HEK293 (cell line): ENCODE measurements around the gene HTT.
A peak's percentile ranks its signal among the peaks of the same experiment; 100 is the strongest.

Source experiments
- CTCF ChIA-PET: fragments of 350-600 bp; formaldehyde crosslinking; extraction: SDS; loops from one replicate; lab custom pipeline; 2021; ENCODE audit warnings: antibody characterized with exemption; lab: Yijun Ruan, JAX
- POLR2A ChIA-PET: fragments of 300-600 bp; formaldehyde crosslinking; extraction: SDS; loops from one replicate; lab custom pipeline; 2020; ENCODE audit warnings: antibody characterized with exemption, inconsistent platforms; lab: Yijun Ruan, JAX
- H3K27ac ChIP-seq: fragments of 200-500 bp; sonication (Bioruptor generic); 2 replicates; pipeline ENCODE4 v1.5.1; 2014; ENCODE audit warnings: low read depth, low read length, control low read depth, inconsistent platforms; ENCODE audit errors: extremely low read depth
- H3K36me3 ChIP-seq, 2 experiments: fragments of 200-500 bp in 1 of 2; sonication (Bioruptor generic) in 1 of 2; 1 replicate in 1 of 2; 2 replicates in 1 of 2; pipeline ENCODE4 v1.5.1; 2014 to 2017; ENCODE audit warnings: inconsistent platforms in 2 of 2, low read length in 2 of 2; ENCODE audit not compliant: control insufficient read depth in 2 of 2, insufficient read depth in 1 of 2
- H3K4me1 ChIP-seq: fragments of 200-500 bp; sonication (Bioruptor generic); 2 replicates; pipeline ENCODE4 v1.5.1; 2014; ENCODE audit warnings: mild to moderate bottlenecking, low read length, inconsistent platforms; ENCODE audit not compliant: control insufficient read depth, insufficient read depth
- H3K4me3 ChIP-seq: 2 replicates; pipeline ENCODE4 v1.5.1; 2011; ENCODE audit warnings: low read depth, mild to moderate bottlenecking, control low read depth, low read length, moderate library complexity
- H3K9me3 ChIP-seq: fragments of 200-500 bp; sonication (Bioruptor generic); 2 replicates; pipeline ENCODE4 v1.5.1; 2014; ENCODE audit warnings: low read depth, low read length, inconsistent platforms; ENCODE audit not compliant: control insufficient read depth, insufficient read depth
- HOXC10 ChIP-seq: sonication (generic); formaldehyde crosslinking; IDR thresholded peaks from 2 replicates; pipeline ENCODE4 v1.8.1; 2023; ENCODE audit warnings: mild to moderate bottlenecking, missing genetic modification reagents
- PRDM2 ChIP-seq: fragments of 450-650 bp; formaldehyde crosslinking; IDR thresholded peaks from 2 replicates; pipeline ENCODE4 v1.5.1; 2016; ENCODE audit warnings: missing biosample characterization, missing genetic modification characterization, borderline replicate concordance
- SCRT1 ChIP-seq: fragments of 450-650 bp; formaldehyde crosslinking; IDR thresholded peaks from 2 replicates; pipeline ENCODE4 v1.5.1; 2016; ENCODE audit warnings: missing biosample characterization, missing genetic modification characterization, borderline replicate concordance
- SCRT2 ChIP-seq: fragments of 450-650 bp; formaldehyde crosslinking; IDR thresholded peaks from 2 replicates; pipeline ENCODE4 v1.5.1; 2016; ENCODE audit warnings: missing biosample characterization, missing genetic modification characterization
- TCF7L2 ChIP-seq: IDR thresholded peaks from 2 replicates; pipeline ENCODE4 v1.6.1; 2011; ENCODE audit warnings: low read depth, mild to moderate bottlenecking, inconsistent platforms, low read length, moderate library complexity, borderline replicate concordance
- ZBTB17 ChIP-seq: fragments of 450-650 bp; formaldehyde crosslinking; IDR thresholded peaks from 2 replicates; pipeline ENCODE4 v1.5.1; 2016; ENCODE audit warnings: missing biosample characterization, missing genetic modification characterization
- ZFP69B ChIP-seq: fragments of 450-650 bp; formaldehyde crosslinking; IDR thresholded peaks from 2 replicates; pipeline ENCODE4 v1.5.1; 2016; ENCODE audit warnings: missing biosample characterization, missing genetic modification characterization
- ZNF133 ChIP-seq: fragments of 450-650 bp; formaldehyde crosslinking; IDR thresholded peaks from 2 replicates; pipeline ENCODE4 v1.5.1; 2016; ENCODE audit warnings: missing biosample characterization, missing genetic modification characterization
- ZNF350 ChIP-seq: fragments of 450-650 bp; formaldehyde crosslinking; IDR thresholded peaks from 2 replicates; pipeline ENCODE4 v1.5.0; 2017; ENCODE audit warnings: missing biosample characterization, mild to moderate bottlenecking, missing genetic modification characterization
- ZNF473 ChIP-seq: fragments of 450-650 bp; formaldehyde crosslinking; IDR thresholded peaks from 2 replicates; pipeline ENCODE4 v1.5.1; 2017; ENCODE audit warnings: missing biosample characterization, missing genetic modification characterization
- ZNF571 ChIP-seq: fragments of 450-650 bp; formaldehyde crosslinking; IDR thresholded peaks from 2 replicates; pipeline ENCODE4 v1.5.0; 2017; ENCODE audit warnings: missing biosample characterization, missing genetic modification characterization
- ZNF76 ChIP-seq: fragments of 450-650 bp; formaldehyde crosslinking; IDR thresholded peaks from 2 replicates; pipeline ENCODE4; 2016; ENCODE audit warnings: low read depth, missing biosample characterization, missing genetic modification characterization, borderline replicate concordance
- TF ChIP-seq, protein P1 (sequence below): fragments of 450-650 bp; formaldehyde crosslinking; IDR thresholded peaks from 2 replicates; pipeline ENCODE4 v1.5.1; 2016; ENCODE audit warnings: missing biosample characterization, missing genetic modification characterization, low read depth

Gene HTT

GRCh38 chr4:3082925-3083515 is 8.5 kb downstream of the HTT start:
- ChIA-PET CTCF (interaction anchor here (0.5 to 1.9 kb wide), 3 partner anchors 24 to 362 kb away, joined by 3 to 7 read pairs (median 3); no protein-coding TSS in a partner anchor), POLR2A (interaction anchor here (1.7 kb wide), 1 partner anchor 8 kb away, joined by 5 read pairs; the partner anchor contains the start of genes HTT and HTT-AS)
- no peaks in the 10 kb centered on the region for H3K9me3 ChIP-seq
- H3K4me1 ChIP-seq, result no peaks in the 10 kb centered on the region
- TF ChIP-seq ZBTB17 (tag by site-specific recombination) (0 out of 2 replicates have a peak, but pooled peaks have one; percentile 23), ZNF76 (tag by site-specific recombination) (no peak)
- TF ChIP-seq, all 188 proteins: peak for 1
- H3K4me3 ChIP-seq, result no peak overlapping the region
- H3K36me3 ChIP-seq, result peaks cover 0 to 12% of the 10 kb centered on the region in 2 experiments; a peak in 1 of 3 replicates
- H3K27ac ChIP-seq, result no peak overlapping the region

GRCh38 chr4:3083732-3084131 is 9.3 kb downstream of the HTT start:
- ChIA-PET CTCF (interaction anchor here (1.9 kb wide), 1 partner anchor 23 kb away, joined by 7 read pairs; no protein-coding TSS in a partner anchor), POLR2A (interaction anchor here (1.7 kb wide), 1 partner anchor 9 kb away, joined by 5 read pairs; the partner anchor contains the start of genes HTT and HTT-AS)
- TF ChIP-seq ZNF133 (tag by site-specific recombination) (no peak), HOXC10 (CRISPR knock-in tag) (no peak), ZNF350 (no peak), ZNF473 (no peak), SCRT1 (tag by site-specific recombination) (peak; percentile 58; the same call in 1 of the 2 replicates), SCRT2 (tag by site-specific recombination) (peak; percentile 82)
- TF ChIP-seq, protein P1, sequence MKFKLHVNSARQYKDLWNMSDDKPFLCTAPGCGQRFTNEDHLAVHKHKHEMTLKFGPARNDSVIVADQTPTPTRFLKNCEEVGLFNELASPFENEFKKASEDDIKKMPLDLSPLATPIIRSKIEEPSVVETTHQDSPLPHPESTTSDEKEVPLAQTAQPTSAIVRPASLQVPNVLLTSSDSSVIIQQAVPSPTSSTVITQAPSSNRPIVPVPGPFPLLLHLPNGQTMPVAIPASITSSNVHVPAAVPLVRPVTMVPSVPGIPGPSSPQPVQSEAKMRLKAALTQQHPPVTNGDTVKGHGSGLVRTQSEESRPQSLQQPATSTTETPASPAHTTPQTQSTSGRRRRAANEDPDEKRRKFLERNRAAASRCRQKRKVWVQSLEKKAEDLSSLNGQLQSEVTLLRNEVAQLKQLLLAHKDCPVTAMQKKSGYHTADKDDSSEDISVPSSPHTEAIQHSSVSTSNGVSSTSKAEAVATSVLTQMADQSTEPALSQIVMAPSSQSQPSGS (tag by site-specific recombination), result no peak

DNA sequence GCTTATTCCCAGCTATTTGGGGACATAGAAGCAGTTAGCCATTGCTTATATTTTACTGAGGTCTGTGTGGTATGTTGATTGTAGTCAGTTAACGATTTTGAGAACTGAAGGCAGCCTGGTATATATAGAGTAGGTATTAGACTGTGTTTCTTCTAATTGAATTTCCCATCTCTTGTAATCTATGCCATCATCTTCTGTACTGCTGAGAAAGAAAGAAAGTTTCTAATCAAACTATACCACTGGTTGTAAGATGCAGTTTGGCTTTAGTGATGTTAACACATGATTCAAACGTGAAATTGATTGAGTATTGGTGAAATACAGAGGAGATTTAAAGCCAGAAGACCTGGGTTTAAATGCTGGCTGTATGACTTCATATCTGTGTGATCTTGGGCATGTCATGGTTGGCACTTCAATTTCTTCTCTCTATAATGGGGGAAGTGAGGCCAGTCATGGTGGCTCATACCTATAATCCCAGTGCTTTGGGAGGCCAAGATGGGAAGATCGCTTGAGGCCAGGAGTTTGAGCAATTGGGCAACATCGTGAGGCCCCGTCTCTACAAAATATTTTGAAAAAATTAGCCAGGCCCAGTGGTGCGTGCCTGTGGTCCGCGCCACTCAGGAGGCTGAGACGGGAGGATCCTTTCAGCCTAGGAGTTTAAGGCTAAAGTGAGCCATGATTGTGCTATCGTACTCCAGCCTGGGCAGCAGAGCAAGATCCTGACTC is 11.6 kb downstream of the HTT start:
- TF ChIP-seq PRDM2 (no peak), ZFP69B (tag by site-specific recombination) (no peak), ZNF571 (tag by site-specific recombination) (no peak), TCF7L2 (no peak)
- Histone ChIP-seq H3K4me3 (no peak overlapping the region), H3K9me3 (no peaks in the 10 kb centered on the region), H3K4me1 (no peaks in the 10 kb centered on the region), H3K36me3 (peaks cover 3 to 23% of the 10 kb centered on the region in 2 experiments; a peak in 2 of 3 replicates), H3K27ac (no peak overlapping the region)
- ChIA-PET CTCF (no interaction called here), POLR2A (no interaction called here)

More at GRCh38 chr4:3083732-3084131, 9.3 kb downstream of the HTT start:
- peaks cover 3 to 17% of the 10 kb centered on the region in 2 experiments; a peak in 2 of 3 replicates for H3K36me3 ChIP-seq
- H3K4me1 ChIP-seq, result no peaks in the 10 kb centered on the region
- H3K4me3 ChIP-seq, result no peak overlapping the region
- H3K27ac ChIP-seq, result no peak overlapping the region
- H3K9me3 ChIP-seq, result no peaks in the 10 kb centered on the region
